AG08395 (cell line): ENCODE data around the gene STX2.
"Not testable (repeated sequence)": the region's sequence is repeated elsewhere in the genome, so short reads cannot be mapped to it uniquely, and the experiment has no call there.

ENCODE experiments used
- DNase-seq: peaks from one replicate; pipeline ENCODE4 v3.0.0; 2012; ENCODE audit warnings: mixed read lengths, low spot score

Gene STX2

DNA sequence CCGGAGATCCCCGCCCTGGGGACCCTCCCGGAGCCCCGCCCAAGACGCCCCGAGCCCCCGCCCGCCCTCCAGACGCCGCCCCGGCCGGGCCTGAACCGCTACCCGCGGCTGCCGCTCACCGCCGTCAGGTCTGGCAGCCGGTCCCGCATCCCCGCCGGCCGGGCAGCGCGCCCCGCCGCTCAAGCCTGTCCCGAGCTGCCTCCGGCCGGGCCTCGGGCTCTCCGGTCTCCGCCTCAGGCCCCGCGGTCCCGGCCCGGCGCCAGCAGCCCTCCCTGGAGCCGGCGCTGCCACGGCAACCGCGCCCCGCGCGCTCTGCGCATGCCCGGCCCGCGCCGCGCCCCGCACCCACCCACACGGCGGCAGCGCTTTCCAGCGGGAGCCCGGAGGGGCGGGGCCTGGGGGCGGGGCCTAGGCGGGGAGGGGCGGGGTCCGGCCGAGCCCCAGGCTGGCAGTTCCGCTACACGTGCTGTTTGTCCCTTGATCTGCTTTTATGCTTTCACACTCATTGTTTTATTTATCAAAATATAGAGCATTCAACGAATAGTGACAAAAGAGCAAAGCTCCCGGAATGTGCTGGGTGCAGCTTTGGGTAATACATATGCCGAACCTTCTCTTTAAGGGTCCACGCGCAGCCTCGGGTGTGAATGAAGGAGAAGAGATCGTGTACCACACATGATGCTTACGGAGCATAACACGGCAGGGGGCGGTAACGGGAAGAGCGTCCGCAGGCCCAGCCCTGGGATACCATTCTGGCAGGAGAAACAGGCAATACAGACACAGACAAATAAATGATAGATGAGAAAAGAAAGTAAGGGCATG is at the start of gene STX2:
Gene STX2, minus strand, starts transcription at position 300 of the 819 bp plus-strand sequence. Its CDS starts 151 bp downstream, at position 149.
- DNase-seq: peak; percentile 98

DNA sequence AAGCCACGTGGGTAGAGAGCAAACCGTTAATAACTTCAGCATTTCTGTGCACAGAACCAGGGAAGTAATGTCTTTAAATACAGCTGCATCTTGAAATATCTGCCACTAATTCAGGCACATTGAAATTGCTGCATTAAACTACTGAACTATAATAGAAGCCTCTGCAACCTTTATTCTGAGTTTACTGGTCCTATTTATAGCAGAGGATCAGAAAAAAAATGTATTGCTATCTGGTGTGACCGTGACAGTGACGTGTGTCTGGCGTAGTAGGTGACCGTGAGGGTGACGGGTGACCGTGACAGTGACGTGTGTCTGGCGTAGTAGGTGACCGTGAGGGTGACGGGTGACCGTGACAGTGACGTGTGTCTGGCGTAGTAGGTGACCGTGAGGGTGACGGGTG is 48.1 kb upstream of the STX2 start:
- DNase-seq: not testable (repeated sequence)

DNA sequence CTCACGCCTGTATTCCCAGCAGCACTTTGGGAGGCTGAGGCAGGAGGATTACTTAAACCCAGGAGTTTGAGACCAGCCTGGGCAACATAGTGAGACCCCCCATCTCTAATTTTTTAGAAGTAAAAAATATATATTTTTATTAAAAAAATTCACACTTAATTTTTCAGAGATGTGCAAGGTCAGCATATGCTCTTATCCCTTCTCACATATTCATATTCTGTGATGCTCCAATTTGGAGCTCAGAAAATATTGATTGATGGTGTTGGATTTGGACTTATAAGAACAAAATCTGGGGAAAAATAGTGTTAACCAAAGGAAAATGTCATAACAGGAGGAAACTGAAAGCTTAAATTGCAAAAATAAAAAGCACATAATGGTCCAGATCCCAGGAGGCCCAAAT is 42.5 kb upstream of the STX2 start:
- no peak for DNase-seq

DNA sequence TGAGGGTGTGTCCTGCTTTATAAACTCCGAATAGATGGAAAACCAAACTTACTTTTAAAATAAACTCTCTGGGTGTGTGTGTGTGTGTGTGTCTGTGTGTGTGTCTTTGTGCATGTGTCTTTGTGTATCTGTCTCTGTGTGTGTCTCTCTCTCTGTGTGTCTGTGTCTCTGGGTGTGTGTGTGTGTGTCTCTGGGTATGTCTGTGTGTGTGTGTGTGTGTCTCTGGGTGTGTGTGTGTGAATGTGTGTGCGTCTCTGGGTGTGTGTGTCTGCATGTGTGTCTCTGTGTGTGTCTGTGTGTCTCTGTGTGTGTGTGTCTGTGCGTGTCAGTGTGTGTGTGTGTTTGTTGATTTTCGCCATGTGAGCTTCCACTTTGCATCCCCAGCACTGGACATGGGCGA is 42.0 kb upstream of the STX2 start:
- no peak for DNase-seq

DNA sequence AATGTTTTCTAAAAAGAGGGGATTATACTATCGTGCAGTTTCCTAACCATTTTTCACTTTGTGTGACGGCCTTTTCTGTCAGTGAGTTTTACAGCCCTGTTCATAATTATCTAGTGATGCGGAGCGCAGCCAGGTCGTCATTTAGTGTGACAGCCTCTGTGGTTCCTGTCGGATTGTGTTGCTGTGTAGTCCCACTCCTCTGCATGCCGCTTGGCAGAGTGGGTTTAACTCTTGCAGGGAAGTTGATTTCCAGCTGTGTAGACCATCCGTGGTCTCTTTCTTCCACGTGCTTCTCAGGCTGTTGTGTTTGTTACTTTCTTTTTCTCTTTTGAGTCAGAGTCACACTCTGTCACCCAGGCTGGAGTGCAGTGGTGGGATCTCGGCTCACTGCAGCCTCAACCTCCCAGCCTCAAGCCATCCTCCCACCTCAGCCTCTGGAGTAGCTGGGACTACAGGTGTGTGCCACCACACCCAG is 41.4 kb upstream of the STX2 start:
- no peak for DNase-seq

DNA sequence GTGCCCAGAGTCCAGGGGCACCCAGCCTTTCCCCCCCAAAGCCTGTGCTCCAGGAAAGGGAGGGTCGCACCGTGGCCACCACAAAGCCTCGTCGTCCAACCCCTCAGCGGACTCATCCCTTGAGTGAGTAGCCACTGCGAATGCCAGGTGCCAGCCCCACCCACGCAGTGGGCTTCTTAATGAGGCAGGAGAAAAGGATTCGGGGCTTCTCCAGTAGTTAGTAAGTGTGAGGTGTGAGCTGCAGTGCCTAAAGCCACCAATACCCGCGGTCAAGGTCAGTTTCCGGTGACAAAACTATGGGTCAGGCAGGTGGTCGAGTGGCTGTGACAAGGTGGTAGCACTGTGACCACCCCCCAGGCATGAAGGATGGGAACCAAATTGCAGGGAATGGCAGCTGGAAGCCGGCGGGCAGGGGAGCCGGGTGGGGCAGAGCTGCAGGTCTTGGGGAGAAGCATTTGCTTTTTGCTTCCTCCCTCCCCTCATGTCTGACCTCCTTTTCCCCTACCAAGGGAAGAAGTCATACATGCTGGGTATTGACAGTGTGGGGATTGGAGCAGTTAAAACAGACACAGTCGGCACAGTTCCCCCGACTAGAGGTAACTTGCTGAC is 40.8 kb upstream of the STX2 start:
- no peak for DNase-seq

DNA sequence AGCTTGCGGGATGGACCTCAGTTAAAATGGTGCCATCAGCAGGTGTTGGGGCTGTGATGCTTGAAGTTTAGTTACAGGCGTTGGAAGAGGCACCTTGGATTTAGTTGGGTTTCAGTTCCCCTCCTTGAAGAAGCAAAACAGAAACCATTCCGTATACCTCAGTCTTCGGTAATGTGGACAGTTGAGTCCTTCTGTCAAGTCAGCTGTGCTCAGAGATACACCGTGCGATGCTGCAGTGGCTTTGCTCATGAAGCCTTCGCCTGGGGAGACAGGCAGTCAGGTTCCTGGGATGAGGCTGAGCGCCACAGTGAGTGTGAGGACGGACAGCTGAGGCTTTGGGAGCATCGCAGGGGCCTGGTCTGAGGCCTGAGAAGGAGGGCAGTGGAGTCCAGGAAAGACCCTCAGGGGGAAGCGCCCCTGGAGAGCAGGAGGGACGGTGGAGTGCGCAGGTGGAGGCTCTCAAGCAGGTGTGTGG is 40.2 kb upstream of the STX2 start:
- DNase-seq: no peak

DNA sequence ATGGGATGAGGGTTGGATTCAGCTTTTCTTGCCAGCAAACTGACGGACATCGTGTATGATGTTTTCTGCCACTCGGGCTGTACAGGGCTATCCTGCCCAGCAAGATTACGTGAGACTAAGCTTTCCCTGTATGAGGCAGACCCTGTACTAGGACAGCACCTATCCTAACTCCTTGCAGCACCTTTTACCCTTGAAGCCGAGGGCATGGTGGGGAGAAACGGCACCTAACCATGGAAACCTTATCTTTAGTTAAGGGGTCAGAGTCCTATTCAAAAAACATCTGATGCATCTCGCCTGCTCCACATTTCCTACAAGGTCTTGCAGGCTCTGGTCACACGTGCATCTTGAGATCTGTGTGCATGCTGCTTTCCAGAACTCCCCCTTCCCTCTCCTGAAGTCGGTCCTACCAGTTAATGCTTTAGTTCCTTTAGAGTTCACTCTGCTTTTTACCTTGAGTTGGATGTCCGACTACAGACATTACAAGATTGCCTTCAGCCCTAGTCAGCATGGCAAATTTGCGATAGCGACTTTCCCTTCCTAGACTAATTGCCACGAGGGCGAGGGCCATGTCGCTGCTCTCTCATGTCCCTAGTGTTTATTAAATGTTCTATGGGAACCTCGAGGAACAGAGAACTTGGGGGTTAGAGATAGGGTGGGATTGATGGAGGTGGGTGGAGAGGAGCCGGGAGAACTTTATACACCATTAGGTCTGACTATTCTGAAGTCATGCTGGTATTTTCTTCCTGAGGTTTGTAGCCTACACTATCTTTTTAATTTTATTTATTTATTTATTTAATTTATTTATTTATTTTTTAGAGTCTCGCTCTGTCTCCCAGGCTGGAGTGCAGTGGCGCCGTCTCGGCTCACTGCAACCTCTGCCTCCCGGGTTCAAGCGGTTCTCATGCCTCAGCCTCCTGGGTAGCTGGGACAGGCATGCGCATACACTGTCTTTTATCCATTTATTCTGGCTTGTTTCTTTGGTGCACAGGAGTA is 39.4 kb upstream of the STX2 start:
- no peak for DNase-seq

DNA sequence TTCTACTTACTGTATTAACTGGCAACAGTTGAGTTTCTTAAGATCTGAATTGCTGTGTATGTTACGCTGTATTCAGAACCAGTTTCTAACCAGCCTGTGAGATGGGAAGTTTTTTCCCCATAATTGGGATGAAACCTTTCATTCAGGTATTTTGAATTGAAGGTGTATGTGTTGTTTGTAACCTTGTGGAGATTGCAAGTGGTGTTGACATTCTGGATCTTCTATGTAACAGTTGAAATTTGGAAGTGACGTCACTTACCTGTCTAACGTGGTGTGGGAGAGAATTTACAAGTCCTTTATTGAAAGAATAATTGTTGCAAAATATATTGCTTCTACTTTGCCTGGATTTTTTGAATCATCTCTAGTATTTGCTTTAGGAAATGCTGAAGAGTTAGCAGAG is 38.3 kb upstream of the STX2 start:
- DNase-seq: no peak

DNA sequence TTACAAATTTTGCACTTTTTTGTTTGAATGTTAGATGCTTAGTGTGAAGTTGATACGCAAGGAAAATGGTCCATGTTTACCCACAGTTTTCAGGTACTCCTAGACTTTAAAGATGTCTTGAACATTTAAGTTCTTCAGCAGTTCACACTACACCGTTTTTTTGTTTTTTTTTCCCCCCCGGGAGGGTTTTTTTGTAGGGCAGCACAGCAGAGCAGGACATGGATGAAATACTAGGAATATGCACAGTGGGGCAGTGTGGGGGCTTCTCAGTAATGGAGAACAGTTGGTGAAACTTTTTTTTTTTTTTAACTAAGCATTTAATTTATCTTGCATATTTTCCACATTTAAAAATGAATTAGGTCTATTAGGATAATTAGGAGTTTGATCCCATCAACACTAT is 37.7 kb upstream of the STX2 start:
- DNase-seq: no peak

DNA sequence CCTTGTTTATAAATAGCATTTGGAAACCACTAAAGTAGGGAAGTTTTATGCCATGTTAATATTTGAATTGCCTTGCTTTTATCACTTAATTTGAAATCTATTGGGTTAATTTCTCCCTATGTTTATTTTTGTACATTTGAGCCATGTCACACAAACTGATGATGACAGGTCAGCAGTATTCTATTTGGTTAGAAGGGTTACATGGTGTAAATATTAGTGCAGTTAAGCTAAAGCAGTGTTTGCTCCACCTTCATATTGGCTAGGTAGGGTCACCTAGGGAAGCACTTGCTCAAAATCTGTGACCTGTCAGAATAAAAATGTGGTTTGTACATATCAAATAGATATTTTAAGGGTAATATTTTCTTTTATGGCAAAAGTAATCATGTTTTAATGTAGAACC is 37.2 kb upstream of the STX2 start:
- DNase-seq: no peak

DNA sequence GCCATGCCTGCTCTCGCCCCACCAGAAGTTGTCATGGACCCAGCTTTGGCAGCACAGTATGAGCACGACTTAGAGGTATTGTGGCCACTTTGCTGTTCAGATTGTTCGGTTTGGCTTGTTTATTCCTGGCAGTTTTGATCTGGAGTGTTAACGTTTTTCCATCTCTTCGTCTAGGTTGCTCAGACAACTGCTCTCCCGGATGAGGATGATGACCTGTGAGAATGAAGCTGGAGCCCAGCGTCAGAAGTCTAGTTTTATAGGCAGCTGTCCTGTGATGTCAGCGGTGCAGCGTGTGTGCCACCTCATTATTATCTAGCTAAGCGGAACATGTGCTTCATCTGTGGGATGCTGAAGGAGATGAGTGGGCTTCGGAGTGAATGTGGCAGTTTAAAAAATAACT is 36.7 kb upstream of the STX2 start:
- not testable (repeated sequence) for DNase-seq

DNA sequence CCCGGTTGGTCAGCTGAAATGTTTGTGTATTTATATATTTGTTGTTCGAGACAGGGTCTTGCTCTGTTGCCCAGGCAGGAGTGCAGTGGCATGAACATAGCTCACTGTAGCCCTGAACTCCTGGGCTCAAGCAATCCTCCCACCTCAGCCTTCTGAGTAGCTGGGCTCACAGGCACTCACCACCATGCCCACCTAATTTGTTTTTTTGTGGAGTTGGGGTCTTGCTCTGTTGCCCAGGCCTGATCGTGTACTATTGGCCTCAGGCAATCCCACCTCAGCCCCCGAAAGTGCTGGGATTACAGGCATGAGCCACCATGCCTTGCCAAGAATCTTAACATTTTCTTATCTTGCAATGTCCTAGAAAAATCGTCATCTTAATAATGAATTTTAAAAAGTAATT is 36.1 kb upstream of the STX2 start:
- no peak for DNase-seq

DNA sequence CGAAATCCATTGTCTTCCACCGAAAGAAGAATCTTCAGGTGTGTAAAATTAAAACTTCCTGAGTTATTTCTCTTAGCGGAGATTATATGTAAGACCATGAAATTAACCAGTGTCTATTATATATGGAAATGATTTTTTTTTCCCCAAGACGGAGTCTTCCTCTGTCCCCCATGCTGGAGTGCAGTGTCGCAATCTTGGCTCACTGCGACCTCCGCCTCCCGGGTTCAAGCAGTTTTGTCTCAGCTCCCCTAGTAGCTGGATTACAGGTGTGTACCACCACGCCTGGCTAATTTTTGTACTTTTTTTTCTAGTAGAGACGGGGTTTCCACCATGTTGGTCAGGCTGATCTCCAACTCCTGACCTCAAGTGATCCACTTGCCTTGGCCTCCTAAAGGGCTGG is 35.6 kb upstream of the STX2 start:
- no peak for DNase-seq

DNA sequence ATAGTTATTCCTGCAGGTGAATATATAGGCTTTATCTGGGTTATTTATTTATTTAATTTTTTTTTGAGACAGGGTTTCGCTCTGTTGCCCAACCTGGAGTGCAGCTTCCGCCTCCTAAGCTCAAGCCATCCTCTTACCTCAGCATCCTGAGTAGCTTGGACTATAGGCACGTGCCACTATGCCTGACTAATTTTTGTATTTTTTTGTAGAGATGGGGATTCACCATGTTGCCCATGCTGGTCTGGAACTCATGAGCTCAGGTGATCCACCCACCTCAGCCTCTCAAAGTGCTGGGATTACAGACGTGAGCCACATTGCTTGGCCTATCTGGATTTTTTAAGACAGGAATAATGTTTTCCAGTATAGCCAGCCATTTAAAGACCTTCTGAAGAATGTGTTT is 34.8 kb upstream of the STX2 start:
- DNase-seq: no peak

DNA sequence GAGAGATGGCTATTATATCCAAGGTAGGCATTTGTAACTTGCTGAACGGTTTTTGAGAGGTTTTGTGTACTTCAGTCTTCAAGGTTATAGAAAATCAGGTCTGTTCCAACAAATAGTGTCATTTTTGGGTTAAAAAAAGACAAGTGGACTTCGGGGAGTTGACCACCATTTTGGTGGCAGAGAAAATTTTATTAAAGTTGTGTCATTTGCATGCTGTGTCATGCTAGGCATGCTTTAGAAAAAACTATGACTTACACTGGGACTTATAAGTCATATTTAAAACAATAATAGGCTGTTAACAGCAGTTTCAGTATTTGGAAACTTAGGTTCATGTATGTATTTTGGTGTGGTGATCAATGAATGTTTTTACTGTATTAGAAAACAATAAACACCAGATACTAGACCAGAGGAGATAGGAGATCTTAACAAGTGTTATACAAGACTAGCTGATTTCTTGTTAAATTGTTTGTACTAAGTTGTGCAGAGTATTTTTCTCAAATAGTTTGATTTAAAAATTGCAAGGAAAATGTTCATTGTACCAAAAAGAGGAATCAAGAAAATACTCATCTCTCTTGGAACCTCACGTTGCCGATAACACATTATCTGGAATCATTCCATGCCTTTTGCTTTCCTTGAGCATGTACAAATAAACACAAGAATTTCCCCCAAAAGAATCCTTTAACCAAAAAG is 34.2 kb upstream of the STX2 start:
- no peak for DNase-seq

DNA sequence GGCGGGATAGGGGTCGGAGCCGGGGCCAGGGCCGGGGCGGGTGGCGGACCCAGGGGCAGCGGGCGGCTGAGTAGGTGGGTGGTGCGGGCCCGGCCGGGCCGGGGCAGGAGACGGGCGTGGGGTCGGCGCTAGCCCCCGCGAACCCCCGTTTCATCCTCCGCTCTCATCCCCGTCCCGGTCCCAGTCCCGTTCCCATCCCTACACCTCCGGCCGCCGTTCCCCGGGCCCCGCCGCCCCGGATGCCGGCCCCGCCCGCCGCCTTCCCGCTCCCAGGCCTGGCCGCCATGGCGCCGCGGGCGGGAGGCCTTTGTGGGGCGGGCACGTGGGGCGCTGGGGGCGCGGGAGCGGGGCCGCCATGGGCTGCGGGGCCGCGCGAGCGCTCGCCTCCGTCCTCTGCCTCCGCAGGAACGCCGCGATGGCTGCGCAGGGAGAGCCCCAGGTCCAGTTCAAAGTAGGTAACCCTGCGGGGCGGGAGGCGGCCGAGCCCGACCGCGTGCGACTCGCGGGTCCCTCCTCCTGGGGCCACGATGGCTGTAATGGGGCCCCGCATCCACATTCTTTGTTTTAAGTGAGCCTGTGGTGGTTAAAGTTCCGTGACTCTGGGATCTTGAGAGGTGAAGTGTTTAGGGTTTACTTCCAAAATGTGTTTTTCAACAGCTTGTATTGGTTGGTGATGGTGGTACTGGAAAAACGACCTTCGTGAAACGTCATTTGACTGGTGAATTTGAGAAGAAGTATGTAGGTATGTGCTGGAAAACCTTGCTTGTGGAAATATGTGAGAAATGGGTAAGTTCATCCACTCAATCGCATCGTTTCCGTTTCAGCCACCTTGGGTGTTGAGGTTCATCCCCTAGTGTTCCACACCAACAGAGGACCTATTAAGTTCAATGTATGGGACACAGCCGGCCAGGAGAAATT is 33.4 kb upstream of the STX2 start:
- peak; percentile 46 for DNase-seq

DNA sequence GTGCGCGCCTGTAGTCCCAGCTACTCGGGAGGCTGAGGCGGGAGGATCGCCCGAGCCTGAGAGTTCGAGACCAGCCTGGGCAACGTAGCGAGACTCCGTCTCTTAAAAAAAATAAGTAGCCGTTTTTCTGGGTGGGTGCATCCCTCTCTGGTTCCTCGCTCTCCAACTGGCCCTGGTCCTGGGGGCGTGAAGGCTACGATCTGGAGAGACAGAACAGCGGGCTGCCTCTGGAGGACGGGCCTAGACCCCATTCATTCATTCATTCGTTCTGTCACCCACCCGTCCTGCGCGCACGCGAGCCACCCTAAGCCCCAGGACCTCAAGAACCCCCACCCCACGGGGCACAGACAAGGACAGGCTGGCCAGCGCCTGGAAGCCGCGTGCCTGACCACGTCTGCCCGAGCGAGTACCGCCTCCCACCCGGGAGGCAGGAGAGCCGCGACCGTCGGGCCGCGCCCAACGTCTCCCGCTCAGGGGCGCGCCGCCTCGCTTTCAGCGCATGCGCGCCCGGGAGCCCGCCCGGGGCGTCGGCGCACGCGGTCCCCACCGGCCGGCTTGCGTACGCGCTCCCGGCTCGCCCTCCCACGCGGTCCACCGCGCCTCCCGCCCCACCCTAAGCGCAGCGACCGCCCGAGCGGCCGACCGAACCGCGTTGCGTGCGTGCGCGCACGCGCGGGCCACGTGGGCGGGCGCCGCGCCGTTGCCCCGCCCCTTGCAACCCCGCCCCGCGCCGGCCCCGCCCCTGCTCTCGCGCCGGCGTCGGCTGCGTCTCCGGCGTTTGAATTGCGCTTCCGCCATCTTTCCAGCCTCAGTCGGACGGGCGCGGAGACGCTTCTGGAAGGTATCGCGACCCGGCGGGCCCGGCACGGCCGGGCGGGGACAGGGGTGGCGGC is 32.5 kb upstream of the STX2 start, which contains the start of gene RAN:
Gene RAN, plus strand, starts transcription at position 781 of the 893 bp plus-strand sequence. CDS start 528 bp downstream, outside the sequence.
- DNase-seq: peak; percentile 100
